HepG2 (cell line): Measurements from ENCODE around the gene UCMA. TPM values are rescaled to one million over a fixed set of nuclear protein-coding genes. Genes with fewer than 3 reads are reported as not detected.
A peak's percentile ranks its signal among the peaks of the same experiment; 100 is the strongest.

Experiments used
- ARNTL ChIP-seq: sonication (generic); formaldehyde crosslinking; IDR thresholded peaks from 2 replicates; pipeline ENCODE4 v1.4.0; 2020; ENCODE audit warnings: mild to moderate bottlenecking, missing genetic modification reagents
- ATF7 ChIP-seq, 2 experiments: fragments of 450-650 bp in 1 of 2; sonication (generic) in 1 of 2; formaldehyde crosslinking in 1 of 2; IDR thresholded peaks; 2 replicates each; pipeline versions ENCODE4 v1.4.0 to v1.6.1; 2016 to 2020; ENCODE audit warnings: antibody characterized with exemption in 1 of 2, mild to moderate bottlenecking in 1 of 2, missing genetic modification reagents in 1 of 2
- BCL6 ChIP-seq: IDR thresholded peaks from 2 replicates; pipeline ENCODE4 v1.6.1; 2016; ENCODE audit warnings: missing genetic modification reagents, missing compliant biosample characterization
- CCDC6 ChIP-seq: sonication (generic); formaldehyde crosslinking; IDR thresholded peaks from 2 replicates; pipeline ENCODE4 v1.8.1; 2022; ENCODE audit warnings: mild to moderate bottlenecking, missing genetic modification reagents, moderate library complexity
- ELF3 ChIP-seq: IDR thresholded peaks from 2 replicates; pipeline ENCODE4 v1.6.1; 2016; ENCODE audit warnings: missing genetic modification reagents, missing compliant biosample characterization
- ESRRA ChIP-seq: sonication (generic); formaldehyde crosslinking; IDR thresholded peaks from 2 replicates; pipeline ENCODE4 v1.5.1; 2020; ENCODE audit warnings: mild to moderate bottlenecking, low read depth, missing genetic modification reagents
- GATAD2A ChIP-seq: IDR thresholded peaks from 2 replicates; pipeline ENCODE4 v1.6.1; 2016
- HNF4G ChIP-seq, 2 experiments: sonication (generic) in 1 of 2; formaldehyde crosslinking in 1 of 2; IDR thresholded peaks; 2 replicates each; pipeline versions ENCODE4 v1.4.0 to v1.6.1; 2011 to 2020; ENCODE audit warnings: borderline replicate concordance in 2 of 2, low read depth in 2 of 2, mild to moderate bottlenecking in 2 of 2, low read length in 1 of 2, missing genetic modification reagents in 1 of 2, moderate library complexity in 1 of 2
- HOXA7 ChIP-seq: sonication (generic); formaldehyde crosslinking; IDR thresholded peaks from 2 replicates; pipeline ENCODE4 v1.8.1; 2022; ENCODE audit warnings: mild to moderate bottlenecking, missing genetic modification reagents, moderate library complexity
- HOXA9 ChIP-seq: sonication (generic); formaldehyde crosslinking; IDR thresholded peaks from 2 replicates; pipeline ENCODE4 v1.8.1; 2022; ENCODE audit warnings: missing genetic modification reagents, mild to moderate bottlenecking, moderate library complexity, borderline replicate concordance
- MAF1 ChIP-seq: sonication (generic); formaldehyde crosslinking; IDR thresholded peaks from 2 replicates; pipeline ENCODE4 v1.5.0; 2020; ENCODE audit warnings: missing genetic modification reagents, borderline replicate concordance
- MTA1 ChIP-seq: sonication (generic); formaldehyde crosslinking; IDR thresholded peaks from 2 replicates; pipeline ENCODE4 v1.4.0; 2020; ENCODE audit warnings: missing genetic modification reagents, mild to moderate bottlenecking, borderline replicate concordance
- NPAS2 ChIP-seq: sonication (generic); formaldehyde crosslinking; IDR thresholded peaks from 2 replicates; pipeline ENCODE4 v1.8.0; 2022; ENCODE audit warnings: mild to moderate bottlenecking, missing genetic modification reagents, borderline replicate concordance
- PAXIP1 ChIP-seq: sonication (generic); formaldehyde crosslinking; conservative IDR thresholded peaks from 2 replicates; pipeline ENCODE4 v1.4.0; 2020; ENCODE audit warnings: mild to moderate bottlenecking, missing genetic modification reagents, moderate library complexity
- PITX1 ChIP-seq: sonication (generic); formaldehyde crosslinking; IDR thresholded peaks from 2 replicates; pipeline ENCODE4 v1.5.1; 2020; ENCODE audit warnings: mild to moderate bottlenecking, missing genetic modification reagents
- POGK ChIP-seq: sonication (generic); formaldehyde crosslinking; conservative IDR thresholded peaks from 2 replicates; pipeline ENCODE4 v1.8.0; 2022; ENCODE audit warnings: mild to moderate bottlenecking, moderate library complexity, missing genetic modification reagents
- SIX1 ChIP-seq: sonication (generic); formaldehyde crosslinking; IDR thresholded peaks from 2 replicates; pipeline ENCODE4 v1.4.0; 2020; ENCODE audit warnings: missing genetic modification reagents, borderline replicate concordance
- TCF12 ChIP-seq, 2 experiments: fragments of 450-650 bp in 1 of 2; sonication (generic) in 1 of 2; formaldehyde crosslinking in 1 of 2; IDR thresholded peaks; 2 replicates each; pipeline versions ENCODE4 v1.6.1 to v1.8.0; 2017 to 2022; ENCODE audit warnings: antibody characterized with exemption in 1 of 2, mild to moderate bottlenecking in 1 of 2, missing genetic modification reagents in 1 of 2, moderate library complexity in 1 of 2
- ZFP41 ChIP-seq: sonication (generic); formaldehyde crosslinking; IDR thresholded peaks from 2 replicates; pipeline ENCODE4 v1.4.0; 2020; ENCODE audit warnings: mild to moderate bottlenecking, missing genetic modification reagents, borderline replicate concordance
- ZNF235 ChIP-seq: sonication (generic); formaldehyde crosslinking; IDR thresholded peaks from 2 replicates; pipeline ENCODE4 v1.8.1; 2023; ENCODE audit warnings: mild to moderate bottlenecking, missing genetic modification reagents, borderline replicate concordance
- ZNF329 ChIP-seq: sonication (generic); formaldehyde crosslinking; IDR thresholded peaks from 2 replicates; pipeline ENCODE4 v1.9.0; 2021; ENCODE audit warnings: low read depth, mild to moderate bottlenecking, missing genetic modification reagents
- ZNF343 ChIP-seq: sonication (generic); formaldehyde crosslinking; IDR thresholded peaks from 2 replicates; pipeline ENCODE4 v1.4.0; 2020; ENCODE audit warnings: mild to moderate bottlenecking, missing genetic modification reagents
- ZNF552 ChIP-seq: sonication (generic); formaldehyde crosslinking; IDR thresholded peaks from 2 replicates; pipeline ENCODE4 v1.9.0; 2022; ENCODE audit warnings: missing genetic modification reagents, mild to moderate bottlenecking, borderline replicate concordance
- ZNF598 ChIP-seq: sonication (generic); formaldehyde crosslinking; IDR thresholded peaks from 2 replicates; pipeline ENCODE4 v1.5.1; 2020; ENCODE audit warnings: mild to moderate bottlenecking, missing genetic modification reagents, borderline replicate concordance
- polyA plus RNA-seq, 8 experiments: library from polyadenylated mRNA; depleted of rRNA in 3 of 8; stranded (reverse) in 7 of 8; unstranded in 1 of 8; fragments of >200 nt; fragmentation: Illumina TruSeq in 4 of 8; extraction: Trizol in 4 of 8; gene quantifications; 2 replicates each; pipeline versions ENCODE4 v1.2.1 to v1.2.3, GENCODE V29; 2011 to 2016; ENCODE audit warnings: low read depth in 4 of 8, missing spikeins in 1 of 8, mixed read lengths in 1 of 8; ENCODE audit not compliant: insufficient read depth in 1 of 8
- total RNA-seq, 5 experiments: library from RNA; depleted of rRNA; stranded (reverse); fragments of >200 nt; fragmentation: Illumina TruSeq; extraction: Trizol; gene quantifications; 2 replicates each; pipeline ENCODE4 v1.2.3, GENCODE V29; 2016; ENCODE audit warnings: low read depth in 1 of 5

The UCMA gene
- total and polyA plus RNA-seq, 2 of the 13 experiments (the other 11 are each of a cell fraction or from before 2014, with no cell fraction given), result not detected

DNA sequence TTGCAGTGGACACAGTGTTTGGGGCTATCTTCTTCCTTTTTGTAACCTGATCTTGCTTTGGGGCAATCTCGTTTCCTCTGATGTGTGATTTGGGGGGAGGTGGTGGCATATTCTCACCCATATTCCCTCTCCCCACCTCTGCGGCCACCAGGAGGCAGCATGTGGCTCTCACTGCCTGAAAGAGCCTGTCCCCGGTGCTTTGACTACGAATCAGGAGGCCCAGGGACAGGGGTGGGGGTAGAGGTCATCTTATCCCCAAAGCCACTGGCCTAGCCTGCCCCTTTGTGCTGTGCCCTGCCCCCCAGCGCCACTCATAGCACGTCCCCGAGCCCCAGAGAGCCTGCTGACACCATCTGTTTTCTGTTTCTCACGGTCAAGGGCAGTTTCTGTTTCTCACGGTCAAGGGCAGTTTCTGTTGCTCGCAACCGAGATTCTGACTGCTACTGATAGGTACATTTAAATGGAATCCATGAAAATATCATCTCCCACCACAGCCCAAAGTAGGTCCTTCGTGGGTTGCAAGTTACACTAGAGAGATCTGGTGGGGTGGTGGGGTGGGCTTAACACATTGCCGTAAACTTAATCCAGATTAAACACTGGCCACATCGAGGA, 37.5 kb upstream of the UCMA start (continued):
- TF ChIP-seq ATF7 (IDR thresholded peaks at IDR 0.05) (no peak), ATF7 (CRISPR knock-in tag; IDR thresholded peaks at IDR 0.05) (peak; percentile 5; the same call in 1 of the 2 replicates), BCL6 (CRISPR knock-in tag) (0 out of 2 replicates have a peak, but pooled peaks have one; percentile 18), ELF3 (CRISPR knock-in tag) (peak; percentile 17; the same call in 1 of the 2 replicates), PITX1 (CRISPR knock-in tag) (0 out of 2 replicates have a peak, but pooled peaks have one; percentile 29), PAXIP1 (CRISPR knock-in tag) (peak; percentile 79), HOXA7 (no peak), ESRRA (CRISPR knock-in tag) (peak; percentile 70; the same call in 1 of the 2 replicates), ZFP41 (CRISPR knock-in tag) (no peak), ZNF598 (no peak; the same call in 1 of the 2 replicates), ZNF552 (CRISPR knock-in tag) (no peak), NPAS2 (no peak), MAF1 (CRISPR knock-in tag) (no peak), ARNTL (CRISPR knock-in tag) (peak; percentile 46; the same call in 1 of the 2 replicates), TCF12 (IDR thresholded peaks at IDR 0.05) (no peak), TCF12 (CRISPR knock-in tag; IDR thresholded peaks at IDR 0.05) (no peak), POGK (CRISPR knock-in tag) (no peak), HNF4G (IDR thresholded peaks at IDR 0.05; ENCODE audit: borderline replicate concordance, low read depth, low read length) (peak; percentile 47; the same call in 1 of the 2 replicates), HNF4G (CRISPR knock-in tag; IDR thresholded peaks at IDR 0.05; ENCODE audit: borderline replicate concordance, low read depth) (no peak), CCDC6 (no peak), MTA1 (CRISPR knock-in tag) (peak; percentile 73; the same call in 1 of the 2 replicates), ZNF343 (CRISPR knock-in tag) (no peak), ZNF329 (0 out of 2 replicates have a peak, but pooled peaks have one; percentile 30), GATAD2A (CRISPR knock-in tag) (peak; percentile 60), HOXA9 (CRISPR knock-in tag) (no peak), SIX1 (peak; percentile 52; the same call in 1 of the 2 replicates), ZNF235 (CRISPR knock-in tag) (no peak)
